GM18870 (cell line): ENCODE data around the gene KDM8.

Source experiments
- ATAC-seq: cut with Tn5 transposase; IDR thresholded peaks from one replicate; pipeline ENCODE4 v1.9.1; 2021; ENCODE audit warnings: moderate library complexity; ENCODE audit not compliant: unreplicated experiment

The KDM8 gene

GRCh38 chr16:27228621-27229501 lies 25.5 kb downstream of the KDM8 start:
- ATAC-seq: no peak

GRCh38 chr16:27229891-27230470 lies 26.7 kb downstream of the KDM8 start:
- no peak for ATAC-seq

- ATAC-seq: no peak
These were observed 27.3 kb downstream of the KDM8 start for GRCh38 chr16:27230562-27231001.

GRCh38 chr16:27231692-27232060 lies 28.4 kb downstream of the KDM8 start:
- ATAC-seq: no peak

- peak; percentile 44 for ATAC-seq
These were observed 29.0 kb downstream of the KDM8 start for GRCh38 chr16:27232061-27232900.

GRCh38 chr16:27232901-27233625 lies 29.7 kb downstream of the KDM8 start:
- ATAC-seq: no peak

- ATAC-seq: no peak
These were observed 30.4 kb downstream of the KDM8 start for GRCh38 chr16:27233731-27234130.

GRCh38 chr16:27234171-27234570 lies 30.8 kb downstream of the KDM8 start:
- no peak for ATAC-seq

GRCh38 chr16:27234603-27235002 lies 31.3 kb downstream of the KDM8 start:
- ATAC-seq: no peak

GRCh38 chr16:27235055-27235937 lies 32.0 kb downstream of the KDM8 start:
- ATAC-seq: no peak

GRCh38 chr16:27235938-27236245 lies 32.6 kb downstream of the KDM8 start:
- no peak for ATAC-seq

- no peak for ATAC-seq
These were observed 33.4 kb downstream of the KDM8 start for GRCh38 chr16:27236635-27237218.

GRCh38 chr16:27237219-27238015 lies 34.1 kb downstream of the KDM8 start:
- ATAC-seq: peak; percentile 64

GRCh38 chr16:27238016-27238587 lies 34.8 kb downstream of the KDM8 start:
- peak; percentile 1 for ATAC-seq

- no peak for ATAC-seq
These were observed 35.3 kb downstream of the KDM8 start for GRCh38 chr16:27238591-27238990.

- ATAC-seq: no peak
These were observed 35.7 kb downstream of the KDM8 start for GRCh38 chr16:27239026-27239425.

- ATAC-seq: no peak
These were observed 36.8 kb downstream of the KDM8 start for GRCh38 chr16:27239906-27240655.
